HCT116 (cell line): ENCODE data around the gene MORN1.

Experiments used
- CEBPB ChIP-seq: IDR thresholded peaks from 2 replicates; pipeline ENCODE4 v1.6.1; 2012; ENCODE audit warnings: low read depth
- EZH2 ChIP-seq: fragments of 200-600 bp; sonication (generic); IDR thresholded peaks from 2 replicates; pipeline ENCODE4 v1.6.1; 2017; ENCODE audit warnings: antibody characterized with exemption, mixed run types
- JUND ChIP-seq: IDR thresholded peaks from 2 replicates; pipeline ENCODE4 v1.6.1; 2012
- POLR2A ChIP-seq: IDR thresholded peaks from 2 replicates; pipeline ENCODE4 v1.7.0; 2011; ENCODE audit warnings: borderline replicate concordance; ENCODE audit not compliant: insufficient read depth, insufficient read length; ENCODE audit errors: extremely low read depth
- RAD21 ChIP-seq: IDR thresholded peaks from 2 replicates; pipeline ENCODE4 v1.6.1; 2012; ENCODE audit warnings: low read depth, mild to moderate bottlenecking
- YY1 ChIP-seq: IDR thresholded peaks from 2 replicates; pipeline ENCODE4 v1.6.1; 2011; ENCODE audit warnings: low read length, low read depth, moderate library complexity, mild to moderate bottlenecking; ENCODE audit not compliant: insufficient replicate concordance; ENCODE audit errors: extremely low read depth
- ZFX ChIP-seq: fragments of 450-650 bp; IDR thresholded peaks from 2 replicates; pipeline ENCODE4 v1.6.1; 2017
- TF ChIP-seq, protein P1 (sequence below): IDR thresholded peaks from 2 replicates; pipeline ENCODE4 v1.6.1; 2012; ENCODE audit warnings: low read depth
- TF ChIP-seq, protein P2 (sequence below), 3 experiments: fragments of 200-600 bp in 1 of 3; sonication (generic) in 1 of 3; IDR thresholded peaks in 2 of 3; conservative IDR thresholded peaks in 1 of 3; 2 replicates each; pipeline ENCODE4 v1.5.1; 2012 to 2017; ENCODE audit warnings: low read depth in 2 of 3, low read length in 2 of 3, antibody characterized with exemption in 1 of 3, borderline replicate concordance in 1 of 3, control low read depth in 1 of 3, mild to moderate bottlenecking in 1 of 3, mixed read lengths in 1 of 3, mixed run types in 1 of 3, moderate library complexity in 1 of 3; ENCODE audit not compliant: insufficient read depth in 1 of 3
- TF ChIP-seq, protein P3 (sequence below): IDR thresholded peaks from 2 replicates; pipeline ENCODE4 v1.6.1; 2012

DNA sequence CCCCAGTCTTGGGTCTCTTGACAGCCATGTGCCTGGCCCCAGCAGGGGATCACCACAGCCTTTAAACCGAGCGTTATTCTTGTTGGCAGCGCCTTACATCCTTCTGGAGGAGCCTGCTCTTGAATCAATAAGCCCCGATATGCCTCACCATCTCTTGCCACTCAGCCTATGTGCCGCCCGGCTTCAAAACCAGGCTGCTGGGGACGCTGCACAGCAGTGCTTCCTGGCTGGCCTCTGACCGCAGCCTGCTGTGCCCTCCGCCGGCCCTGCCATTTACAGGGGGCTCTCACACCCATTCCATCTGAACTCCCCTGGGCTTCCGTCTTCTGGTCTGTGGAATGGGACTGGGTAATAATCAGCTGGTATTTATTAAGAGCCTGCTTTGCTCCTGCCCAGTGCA, 24.0 kb upstream of the MORN1 start:
- TF ChIP-seq, protein P1, sequence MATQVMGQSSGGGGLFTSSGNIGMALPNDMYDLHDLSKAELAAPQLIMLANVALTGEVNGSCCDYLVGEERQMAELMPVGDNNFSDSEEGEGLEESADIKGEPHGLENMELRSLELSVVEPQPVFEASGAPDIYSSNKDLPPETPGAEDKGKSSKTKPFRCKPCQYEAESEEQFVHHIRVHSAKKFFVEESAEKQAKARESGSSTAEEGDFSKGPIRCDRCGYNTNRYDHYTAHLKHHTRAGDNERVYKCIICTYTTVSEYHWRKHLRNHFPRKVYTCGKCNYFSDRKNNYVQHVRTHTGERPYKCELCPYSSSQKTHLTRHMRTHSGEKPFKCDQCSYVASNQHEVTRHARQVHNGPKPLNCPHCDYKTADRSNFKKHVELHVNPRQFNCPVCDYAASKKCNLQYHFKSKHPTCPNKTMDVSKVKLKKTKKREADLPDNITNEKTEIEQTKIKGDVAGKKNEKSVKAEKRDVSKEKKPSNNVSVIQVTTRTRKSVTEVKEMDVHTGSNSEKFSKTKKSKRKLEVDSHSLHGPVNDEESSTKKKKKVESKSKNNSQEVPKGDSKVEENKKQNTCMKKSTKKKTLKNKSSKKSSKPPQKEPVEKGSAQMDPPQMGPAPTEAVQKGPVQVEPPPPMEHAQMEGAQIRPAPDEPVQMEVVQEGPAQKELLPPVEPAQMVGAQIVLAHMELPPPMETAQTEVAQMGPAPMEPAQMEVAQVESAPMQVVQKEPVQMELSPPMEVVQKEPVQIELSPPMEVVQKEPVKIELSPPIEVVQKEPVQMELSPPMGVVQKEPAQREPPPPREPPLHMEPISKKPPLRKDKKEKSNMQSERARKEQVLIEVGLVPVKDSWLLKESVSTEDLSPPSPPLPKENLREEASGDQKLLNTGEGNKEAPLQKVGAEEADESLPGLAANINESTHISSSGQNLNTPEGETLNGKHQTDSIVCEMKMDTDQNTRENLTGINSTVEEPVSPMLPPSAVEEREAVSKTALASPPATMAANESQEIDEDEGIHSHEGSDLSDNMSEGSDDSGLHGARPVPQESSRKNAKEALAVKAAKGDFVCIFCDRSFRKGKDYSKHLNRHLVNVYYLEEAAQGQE = no peak
- TF ChIP-seq, protein P2, sequence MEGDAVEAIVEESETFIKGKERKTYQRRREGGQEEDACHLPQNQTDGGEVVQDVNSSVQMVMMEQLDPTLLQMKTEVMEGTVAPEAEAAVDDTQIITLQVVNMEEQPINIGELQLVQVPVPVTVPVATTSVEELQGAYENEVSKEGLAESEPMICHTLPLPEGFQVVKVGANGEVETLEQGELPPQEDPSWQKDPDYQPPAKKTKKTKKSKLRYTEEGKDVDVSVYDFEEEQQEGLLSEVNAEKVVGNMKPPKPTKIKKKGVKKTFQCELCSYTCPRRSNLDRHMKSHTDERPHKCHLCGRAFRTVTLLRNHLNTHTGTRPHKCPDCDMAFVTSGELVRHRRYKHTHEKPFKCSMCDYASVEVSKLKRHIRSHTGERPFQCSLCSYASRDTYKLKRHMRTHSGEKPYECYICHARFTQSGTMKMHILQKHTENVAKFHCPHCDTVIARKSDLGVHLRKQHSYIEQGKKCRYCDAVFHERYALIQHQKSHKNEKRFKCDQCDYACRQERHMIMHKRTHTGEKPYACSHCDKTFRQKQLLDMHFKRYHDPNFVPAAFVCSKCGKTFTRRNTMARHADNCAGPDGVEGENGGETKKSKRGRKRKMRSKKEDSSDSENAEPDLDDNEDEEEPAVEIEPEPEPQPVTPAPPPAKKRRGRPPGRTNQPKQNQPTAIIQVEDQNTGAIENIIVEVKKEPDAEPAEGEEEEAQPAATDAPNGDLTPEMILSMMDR (IDR thresholded peaks at IDR 0.05 in 2 of 3, conservative IDR thresholded peaks at IDR 0.05 in 1 of 3; ENCODE audit: borderline replicate concordance in 1 of 3, insufficient read depth in 1 of 3, low read depth in 2 of 3, low read length in 2 of 3) = no peak
- no peak for TF ChIP-seq EZH2
- no peak for TF ChIP-seq CEBPB
- no peak for TF ChIP-seq POLR2A
- no peak for TF ChIP-seq JUND
- TF ChIP-seq, protein P3, sequence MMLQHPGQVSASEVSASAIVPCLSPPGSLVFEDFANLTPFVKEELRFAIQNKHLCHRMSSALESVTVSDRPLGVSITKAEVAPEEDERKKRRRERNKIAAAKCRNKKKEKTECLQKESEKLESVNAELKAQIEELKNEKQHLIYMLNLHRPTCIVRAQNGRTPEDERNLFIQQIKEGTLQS = no peak
- TF ChIP-seq RAD21 = no peak
- TF ChIP-seq ZFX = no peak
- TF ChIP-seq YY1 = no peak
